Liver (tissue), 3 donors: Measurements from ENCODE around the gene TGFBI.

ENCODE experiments used
- ATF3 ChIP-seq: IDR thresholded peaks from 2 replicates; pipeline ENCODE4 v1.6.1; 2016; ENCODE audit warnings: antibody characterized with exemption
- CTCF ChIP-seq: fragments of 150-350 bp; IDR thresholded peaks from 2 replicates; pipeline ENCODE4 v1.5.1; 2017; ENCODE audit warnings: improper control_type of control experiment, low read depth, low read length; ENCODE audit not compliant: missing input control
- JUND ChIP-seq, 2 donors: IDR thresholded peaks; 2 replicates each; pipeline ENCODE4 v1.6.1; 2016; ENCODE audit warnings: antibody characterized with exemption in 2 of 2
- donor health status: healthy.
- donor health status: healthy.

GRCh38 chr5:136079195-136079985 is 50.6 kb downstream of the TGFBI start:
- TF ChIP-seq CTCF (no peak), ATF3 (no peak), JUND (IDR thresholded peaks at IDR 0.05) (no peak)
